DOHH2 (cell line): ENCODE results near the gene ABHD12.
A peak's percentile ranks its signal among the peaks of the same experiment; 100 is the strongest.

Experiments
- H3F3A ChIP-seq: fragments of 200-600 bp; sonication (generic), shearing (Covaris generic); 2 replicates; pipeline ENCODE4 v1.6.0; 2016; ENCODE audit warnings: antibody characterized with exemption, mild to moderate bottlenecking; ENCODE audit not compliant: control insufficient read depth, insufficient read depth
- H3K27ac ChIP-seq: fragments of 200-600 bp; sonication (generic); 2 replicates; pipeline ENCODE4 v1.5.1; 2014; ENCODE audit warnings: low read depth, mild to moderate bottlenecking, low read length, moderate library complexity
- H3K27me3 ChIP-seq: fragments of 200-600 bp; sonication (generic); 2 replicates; pipeline ENCODE4 v1.6.1; 2014; ENCODE audit warnings: mild to moderate bottlenecking, low read length, mixed read lengths; ENCODE audit not compliant: control insufficient read depth
- H3K36me3 ChIP-seq: fragments of 200-600 bp; sonication (generic); 2 replicates; pipeline ENCODE4 v1.6.1; 2014; ENCODE audit warnings: mild to moderate bottlenecking, low read length, moderate library complexity, mixed read lengths; ENCODE audit not compliant: control insufficient read depth
- H3K4me1 ChIP-seq: fragments of 200-600 bp; sonication (generic); 2 replicates; pipeline ENCODE4 v1.6.1; 2014; ENCODE audit warnings: mild to moderate bottlenecking, low read length, mixed read lengths; ENCODE audit not compliant: control insufficient read depth
- H3K4me2 ChIP-seq: fragments of 200-600 bp; sonication (generic); 2 replicates; pipeline ENCODE4 v1.6.0; 2014; ENCODE audit warnings: mild to moderate bottlenecking, low read length, moderate library complexity
- H3K4me3 ChIP-seq: fragments of 200-600 bp; sonication (generic); 2 replicates; pipeline ENCODE4 v1.5.1; 2014; ENCODE audit warnings: mild to moderate bottlenecking, low read length, mixed read lengths
- H3K79me2 ChIP-seq: fragments of 200-600 bp; sonication (generic); 2 replicates; pipeline ENCODE4 v1.6.1; 2014; ENCODE audit warnings: mild to moderate bottlenecking, low read length, mixed read lengths; ENCODE audit not compliant: control insufficient read depth
- H3K9me2 ChIP-seq: fragments of 200-600 bp; sonication (generic); replicated peaks from 2 replicates; pipeline ENCODE4 v1.6.1; 2014; ENCODE audit warnings: mild to moderate bottlenecking, low read length, mixed read lengths; ENCODE audit not compliant: control insufficient read depth
- H3K9me3 ChIP-seq: fragments of 200-600 bp; sonication (generic); 2 replicates; pipeline ENCODE4 v1.6.1; 2014; ENCODE audit warnings: antibody characterized with exemption, low read length, mixed read lengths; ENCODE audit not compliant: control insufficient read depth, insufficient read depth
- H4K20me1 ChIP-seq: fragments of 200-600 bp; sonication (generic); 2 replicates; pipeline ENCODE4 v1.6.0; 2014; ENCODE audit warnings: low read depth, mild to moderate bottlenecking, antibody characterized with exemption, low read length, moderate library complexity; ENCODE audit not compliant: control insufficient read depth, insufficient read depth
- EZH2phosphoT487 ChIP-seq: fragments of 200-600 bp; sonication (generic); IDR thresholded peaks from 2 replicates; pipeline ENCODE4 v1.6.1; 2017; ENCODE audit warnings: borderline replicate concordance, mild to moderate bottlenecking, antibody characterized with exemption, low read length, moderate library complexity, mixed read lengths
- TF ChIP-seq, protein P1 (sequence below): fragments of 200-600 bp; sonication (generic); IDR thresholded peaks from one replicate; pipeline ENCODE4 v1.5.1; 2014; ENCODE audit warnings: antibody characterized with exemption, mild to moderate bottlenecking, low read depth, low read length; ENCODE audit not compliant: poor library complexity, severe bottlenecking

Gene ABHD12

GRCh38 chr20:25323496-25324246 is 67.0 kb downstream of the ABHD12 start:
- H3K9me2 ChIP-seq, result no peaks in the 10 kb centered on the region
- no peak overlapping the region for H3K4me2 ChIP-seq
- H3K36me3 ChIP-seq, result peaks cover 26% of the 10 kb centered on the region
- no peaks in the 10 kb centered on the region; the same call in 1 of the 2 replicates for H4K20me1 ChIP-seq
- no peak overlapping the region for H3K4me3 ChIP-seq
- peaks cover 12% of the 10 kb centered on the region for H3F3A ChIP-seq
- peaks cover 15% of the 10 kb centered on the region for H3K79me2 ChIP-seq
- peaks cover 54% of the 10 kb centered on the region for H3K4me1 ChIP-seq
- TF ChIP-seq, protein P1, sequence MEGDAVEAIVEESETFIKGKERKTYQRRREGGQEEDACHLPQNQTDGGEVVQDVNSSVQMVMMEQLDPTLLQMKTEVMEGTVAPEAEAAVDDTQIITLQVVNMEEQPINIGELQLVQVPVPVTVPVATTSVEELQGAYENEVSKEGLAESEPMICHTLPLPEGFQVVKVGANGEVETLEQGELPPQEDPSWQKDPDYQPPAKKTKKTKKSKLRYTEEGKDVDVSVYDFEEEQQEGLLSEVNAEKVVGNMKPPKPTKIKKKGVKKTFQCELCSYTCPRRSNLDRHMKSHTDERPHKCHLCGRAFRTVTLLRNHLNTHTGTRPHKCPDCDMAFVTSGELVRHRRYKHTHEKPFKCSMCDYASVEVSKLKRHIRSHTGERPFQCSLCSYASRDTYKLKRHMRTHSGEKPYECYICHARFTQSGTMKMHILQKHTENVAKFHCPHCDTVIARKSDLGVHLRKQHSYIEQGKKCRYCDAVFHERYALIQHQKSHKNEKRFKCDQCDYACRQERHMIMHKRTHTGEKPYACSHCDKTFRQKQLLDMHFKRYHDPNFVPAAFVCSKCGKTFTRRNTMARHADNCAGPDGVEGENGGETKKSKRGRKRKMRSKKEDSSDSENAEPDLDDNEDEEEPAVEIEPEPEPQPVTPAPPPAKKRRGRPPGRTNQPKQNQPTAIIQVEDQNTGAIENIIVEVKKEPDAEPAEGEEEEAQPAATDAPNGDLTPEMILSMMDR, result no peak
- no peak for TF ChIP-seq EZH2phosphoT487
- no peaks in the 10 kb centered on the region for H3K27me3 ChIP-seq
- H3K9me3 ChIP-seq, result no peaks in the 10 kb centered on the region
- no peak overlapping the region for H3K27ac ChIP-seq

- TF ChIP-seq, protein P1, result no peak
- no peak for TF ChIP-seq EZH2phosphoT487
- Histone ChIP-seq H3K4me3 (no peak overlapping the region), H3K4me1 (peaks cover 70% of the 10 kb centered on the region), H3K9me3 (no peaks in the 10 kb centered on the region), H3K9me2 (no peaks in the 10 kb centered on the region), H3K79me2 (peaks cover 19% of the 10 kb centered on the region), H3F3A (peaks cover 16% of the 10 kb centered on the region), H3K27ac (peak overlapping the region; percentile 41), H3K36me3 (peaks cover 26% of the 10 kb centered on the region), H3K27me3 (no peaks in the 10 kb centered on the region), H4K20me1 (no peaks in the 10 kb centered on the region; the same call in 1 of the 2 replicates), H3K4me2 (0 out of 2 replicates have a peak overlapping the region, but pooled peaks have one; percentile 4)
Measured at GRCh38 chr20:25321991-25322390, 68.6 kb downstream of the ABHD12 start.

GRCh38 chr20:25321262-25321831 is 69.3 kb downstream of the ABHD12 start:
- Histone ChIP-seq H3K4me2 (0 out of 2 replicates have a peak overlapping the region, but pooled peaks have one; percentile 4), H3F3A (peaks cover 16% of the 10 kb centered on the region), H3K27ac (peak overlapping the region; percentile 41), H3K27me3 (no peaks in the 10 kb centered on the region), H3K4me1 (peaks cover 77% of the 10 kb centered on the region), H3K9me2 (no peaks in the 10 kb centered on the region), H3K9me3 (no peaks in the 10 kb centered on the region), H3K79me2 (peaks cover 17% of the 10 kb centered on the region), H4K20me1 (no peaks in the 10 kb centered on the region; the same call in 1 of the 2 replicates), H3K4me3 (no peak overlapping the region), H3K36me3 (peaks cover 31% of the 10 kb centered on the region)
- TF ChIP-seq, protein P1, result no peak
- no peak for TF ChIP-seq EZH2phosphoT487
